Body of pancreas (tissue), 4 donors: Measurements from ENCODE around the gene MAML2. TPM values are rescaled to one million over a fixed set of nuclear protein-coding genes. Genes with fewer than 3 reads are reported as not detected.

Experiments used
- ATAC-seq: fragments of 150-250 bp; one replicate; pipeline ENCODE4 v1.9.1; 2016
- DNase-seq, 4 donors: peaks; one replicate each; pipeline ENCODE4 v3.0.0-alpha.2; 2019
- H3K27ac ChIP-seq, 4 donors: fragments of 200-600 bp; sonication (generic); 1 replicate in 3 of 4; 2 replicates in 1 of 4; pipeline versions ENCODE4 v1.5.1 to v1.6.1; 2016 to 2019; ENCODE audit warnings: mild to moderate bottlenecking in 1 of 4, mixed read lengths in 1 of 4, moderate library complexity in 1 of 4
- H3K27me3 ChIP-seq, 2 donors: fragments of 200-600 bp; sonication (generic); one replicate each; pipeline ENCODE4 v1.6.0; 2016; ENCODE audit warnings: mild to moderate bottlenecking in 1 of 2
- H3K36me3 ChIP-seq, 2 donors: fragments of 200-600 bp; sonication (generic); replicated peaks in 1 of 2; 2 replicates each; pipeline ENCODE4 v1.5.1; 2016; ENCODE audit warnings: low read depth in 2 of 2; ENCODE audit not compliant: insufficient read depth in 1 of 2
- H3K4me1 ChIP-seq: fragments of 200-600 bp; sonication (generic); one replicate; pipeline ENCODE4 v1.6.0; 2016
- H3K4me3 ChIP-seq, 2 donors: fragments of 200-600 bp; sonication (generic); 1 replicate in 1 of 2; 2 replicates in 1 of 2; pipeline ENCODE4 v1.5.1; 2016 to 2019
- H3K9me3 ChIP-seq, 3 donors: fragments of 200-600 bp; sonication (generic); 1 replicate in 2 of 3; 2 replicates in 1 of 3; pipeline ENCODE4 v1.5.1; 2016
- CTCF ChIP-seq, 7 experiments: fragments of 450-650 bp in 4 of 7; fragments of 200-600 bp in 3 of 7; sonication (generic) in 3 of 7; IDR thresholded peaks; one replicate each; pipeline ENCODE4 v1.5.1; 2016 to 2019; ENCODE audit warnings: antibody characterized with exemption in 7 of 7
- POLR2A ChIP-seq, 3 donors: fragments of 450-650 bp; IDR thresholded peaks; one replicate each; pipeline ENCODE4 v1.6.1; 2016; ENCODE audit warnings: antibody characterized with exemption in 3 of 3, mild to moderate bottlenecking in 2 of 3
- WGBS, 2 donors: methylation state at CpG; one replicate each; pipeline ENCODE4 v1.1.5; 2017; 5-methylcytosine and 5-hydroxymethylcytosine counted together
- intact Hi-C: fragments of 100-400 bp; cut with DNase I; formaldehyde crosslinking; loops from one replicate; pipeline ENCODE4 v1.15.1; 2023
- total RNA-seq, 2 donors: library from RNA; depleted of rRNA; stranded (reverse); fragments of >200 nt; gene quantifications; one replicate each; pipeline ENCODE4 v1.1.0, GENCODE V29; 2016

The MAML2 gene
- total RNA-seq, result 1 to 10 TPM; 7.9 to 9.9 TPM

- H3K27ac ChIP-seq, result peak within 1 kb of the TSS in 3 of 4 donors; percentile 61 to 87 (median 76)
- H3K9me3 ChIP-seq, result no peaks in the 10 kb centered on the region
- peaks cover 28% of the 10 kb centered on the region for H3K4me1 ChIP-seq
- TF ChIP-seq CTCF (IDR thresholded peaks at IDR 0.05), result peak; percentile 86 to 97 (median 95)
- TF ChIP-seq POLR2A (IDR thresholded peaks at IDR 0.05), result peak in 1 of 3 donors; percentile 42
- H3K36me3 ChIP-seq, result no peaks in the 10 kb centered on the region
- H3K4me3 ChIP-seq, result peak within 1 kb of the TSS; percentile 27 to 71
- H3K27me3 ChIP-seq, result no peaks in the 10 kb centered on the region
- intact Hi-C loops, result no loop called here
- ATAC-seq (peak; percentile 95), DNase-seq (peak; percentile 88 to 94 (median 90))
- WGBS, 2 donors, result 3 to 5% methylated on average over 31 of the region's 31 CpGs
Measured at GRCh38 chr11:96342961-96343711, at the start of gene MAML2. TSS of gene MAML2 (minus strand) at chr11:96343195. CDS start at chr11:96341895, 1,300 bp downstream.

GRCh38 chr11:96391698-96392307 lies 48.8 kb upstream of the MAML2 start:
- whole genome bisulfite sequencing, 2 donors, result 52 to 53% methylated on average over 3 of the region's 3 CpGs

GRCh38 chr11:96390488-96390792 lies 47.4 kb upstream of the MAML2 start:
- intact Hi-C loops, result no loop called here
- DNase-seq (peak in 1 of 4 donors; percentile 6), ATAC-seq (no peak)
- 6 to 10% methylated on average over 6 of the region's 6 CpGs for WGBS, 2 donors
- TF ChIP-seq POLR2A (IDR thresholded peaks at IDR 0.05) (no peak), CTCF (IDR thresholded peaks at IDR 0.05) (no peak)
- Histone ChIP-seq H3K36me3 (no peaks in the 10 kb centered on the region), H3K27me3 (no peaks in the 10 kb centered on the region), H3K9me3 (no peaks in the 10 kb centered on the region), H3K4me3 (peak overlapping the region; percentile 72 to 86), H3K4me1 (peaks cover 24% of the 10 kb centered on the region), H3K27ac (peak overlapping the region; percentile 78 to 93 (median 86))

More at GRCh38 chr11:96391698-96392307, 48.8 kb upstream of the MAML2 start:
- intact Hi-C loops, result no loop called here
- peaks cover 24% of the 10 kb centered on the region for H3K4me1 ChIP-seq
- TF ChIP-seq CTCF (IDR thresholded peaks at IDR 0.05), result no peak
- TF ChIP-seq POLR2A (IDR thresholded peaks at IDR 0.05), result no peak
- H3K27ac ChIP-seq, result no peak overlapping the region
- H3K9me3 ChIP-seq, result no peaks in the 10 kb centered on the region
- H3K4me3 ChIP-seq, result no peak overlapping the region
- no peak for ATAC-seq
- no peaks in the 10 kb centered on the region for H3K27me3 ChIP-seq
- no peak for DNase-seq
- no peaks in the 10 kb centered on the region for H3K36me3 ChIP-seq

- Histone ChIP-seq H3K27ac (peak within 1 kb of the TSS; percentile 78 to 93 (median 86)), H3K4me1 (peaks cover 24% of the 10 kb centered on the region), H3K36me3 (no peaks in the 10 kb centered on the region), H3K27me3 (no peaks in the 10 kb centered on the region), H3K4me3 (peak within 1 kb of the TSS; percentile 72 to 86), H3K9me3 (no peaks in the 10 kb centered on the region)
- peak; percentile 71 to 93 (median 89) for TF ChIP-seq POLR2A (IDR thresholded peaks at IDR 0.05)
- TF ChIP-seq CTCF (IDR thresholded peaks at IDR 0.05), result no peak
- 0% methylated on average over 37 to 53 of the region's 53 CpGs for WGBS, 2 donors
- DNase-seq, result peak; percentile 97 to 98 (median 98)
- intact Hi-C loops, result no loop called here
- ATAC-seq, result peak; percentile 98
Measured at GRCh38 chr11:96389720-96390487, 46.9 kb upstream of the MAML2 start, which contains the start of the genes CCDC82 and JRKL. TSS of gene CCDC82 (minus strand) at chr11:96389912. CDS start at chr11:96384747, 5,165 bp downstream. TSS of gene JRKL (plus strand) at chr11:96390013. CDS start at chr11:96390650, 637 bp downstream.
